OCI-M1 (cell line): ENCODE results near the gene NKX2-1.
"Not testable (repeated sequence)": the region's sequence is repeated elsewhere in the genome, so short reads cannot be mapped to it uniquely, and the experiment has no call there.

Experiments used
- DNase-seq: peaks from one replicate; lab custom pipeline; 2025; lab: John Stamatoyannopoulos, UW

Gene NKX2-1

DNA sequence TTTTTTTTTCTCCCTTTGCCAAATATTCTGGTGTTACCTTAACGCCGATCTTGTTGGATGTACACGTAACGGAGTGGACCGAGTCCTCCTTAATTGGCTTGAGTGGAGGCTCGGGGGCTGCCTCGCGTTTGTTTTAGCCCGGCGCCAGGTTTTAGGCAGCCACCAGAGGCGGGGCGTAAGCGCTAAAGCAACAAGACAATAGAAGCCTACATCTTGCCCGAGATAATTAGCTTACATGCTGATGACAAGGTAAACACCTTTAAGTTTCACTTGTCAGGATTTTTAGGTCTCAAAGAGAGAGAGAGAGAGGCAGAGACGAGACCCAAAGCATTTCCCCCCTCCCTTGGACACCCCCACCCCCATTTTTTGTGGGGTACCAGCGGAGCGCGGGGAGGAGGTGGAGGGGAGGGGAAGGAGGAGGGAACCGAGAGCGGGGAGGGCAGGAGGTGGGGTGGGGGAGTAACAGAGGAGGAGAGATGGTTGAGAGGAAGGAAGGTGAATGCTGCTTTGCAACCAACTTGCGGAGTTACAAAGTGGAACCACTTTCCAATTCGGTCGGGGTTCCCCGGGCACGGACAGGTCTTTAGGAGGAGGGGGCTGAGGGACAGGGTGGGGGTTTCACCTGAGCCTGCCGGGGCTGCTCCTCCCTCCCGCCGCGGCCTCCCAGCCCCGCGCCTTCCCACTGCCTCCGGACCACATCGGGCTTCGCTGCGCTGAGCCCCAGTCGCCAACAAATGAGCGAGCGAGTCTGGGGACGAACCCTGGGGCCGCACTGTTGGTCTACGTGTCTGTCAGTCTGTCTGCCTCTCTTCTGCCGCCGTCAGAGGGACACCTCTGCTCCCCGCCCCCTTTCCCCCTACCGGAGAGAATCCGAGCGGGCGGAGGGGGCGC is at the start of gene NKX2-1:
Gene NKX2-1 (minus strand): TSS at position 802 of the 891 bp plus-strand sequence. CDS start 103 bp downstream, at position 699.
- DNase-seq: no peak

DNA sequence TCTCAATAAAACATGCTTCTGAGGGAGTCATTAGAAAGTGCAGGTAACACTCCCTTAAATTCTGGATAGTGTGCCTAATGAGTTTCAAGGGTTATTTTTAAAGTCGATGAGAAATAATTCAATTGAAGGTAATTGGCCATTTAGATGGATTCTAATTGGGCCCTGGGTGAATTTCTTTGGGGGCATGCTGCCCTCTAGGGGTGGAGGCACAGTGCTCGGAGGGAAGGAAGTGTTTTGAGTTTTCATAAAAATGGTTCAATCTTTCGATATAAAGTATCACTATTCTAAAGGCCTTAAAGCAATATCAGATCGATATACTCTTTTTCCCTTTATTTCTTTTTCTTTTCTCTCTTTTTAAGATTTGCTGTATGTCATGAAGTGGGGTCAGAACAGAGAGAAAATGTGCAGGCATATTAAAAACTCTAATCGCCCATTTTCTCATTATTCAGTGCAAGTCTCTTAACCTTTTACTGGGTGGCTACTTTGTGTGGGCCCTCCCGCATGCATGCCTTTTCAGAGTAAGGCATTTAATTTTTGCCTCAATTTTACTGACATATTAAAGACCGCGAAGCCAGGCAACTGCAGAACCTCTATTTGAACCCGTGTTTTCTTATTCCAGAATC is 36.9 kb upstream of the NKX2-1 start:
- DNase-seq: peak; percentile 66

DNA sequence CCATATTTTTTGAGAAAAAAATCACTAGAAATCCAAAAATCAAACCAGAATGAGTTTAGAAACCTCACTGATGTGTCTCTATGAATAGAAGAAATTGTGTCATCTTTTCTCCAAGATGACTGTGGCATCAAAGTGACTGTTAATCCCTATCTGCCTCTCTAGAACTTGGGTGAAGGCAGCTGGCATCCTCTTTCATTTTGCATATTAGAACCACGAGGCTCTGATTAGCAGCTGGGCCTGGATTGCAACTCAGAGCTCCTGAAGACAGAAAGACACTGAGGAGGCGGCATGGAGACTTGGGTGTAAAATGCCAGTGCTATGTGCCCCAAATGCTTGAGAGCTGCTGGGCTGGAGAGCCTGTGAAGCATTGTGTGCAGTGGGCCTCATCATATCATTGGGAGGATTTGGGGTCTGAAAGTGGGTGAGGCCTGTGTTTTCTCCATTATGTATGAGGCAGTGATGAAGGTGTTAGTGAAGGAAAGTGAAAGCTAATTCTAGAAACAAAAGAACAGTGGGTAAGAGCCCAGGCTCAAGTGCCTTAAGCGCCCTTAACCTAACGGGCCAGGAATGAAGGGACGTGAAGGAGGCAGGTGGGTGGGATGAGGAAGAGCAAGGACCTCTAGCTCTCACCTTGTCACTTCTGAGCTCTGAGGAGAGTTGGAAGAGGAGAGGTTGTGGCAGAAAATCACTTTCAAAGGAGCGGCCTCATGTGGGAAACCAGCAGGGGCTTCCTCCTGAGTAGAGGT is 36.1 kb upstream of the NKX2-1 start:
- DNase-seq: no peak

DNA sequence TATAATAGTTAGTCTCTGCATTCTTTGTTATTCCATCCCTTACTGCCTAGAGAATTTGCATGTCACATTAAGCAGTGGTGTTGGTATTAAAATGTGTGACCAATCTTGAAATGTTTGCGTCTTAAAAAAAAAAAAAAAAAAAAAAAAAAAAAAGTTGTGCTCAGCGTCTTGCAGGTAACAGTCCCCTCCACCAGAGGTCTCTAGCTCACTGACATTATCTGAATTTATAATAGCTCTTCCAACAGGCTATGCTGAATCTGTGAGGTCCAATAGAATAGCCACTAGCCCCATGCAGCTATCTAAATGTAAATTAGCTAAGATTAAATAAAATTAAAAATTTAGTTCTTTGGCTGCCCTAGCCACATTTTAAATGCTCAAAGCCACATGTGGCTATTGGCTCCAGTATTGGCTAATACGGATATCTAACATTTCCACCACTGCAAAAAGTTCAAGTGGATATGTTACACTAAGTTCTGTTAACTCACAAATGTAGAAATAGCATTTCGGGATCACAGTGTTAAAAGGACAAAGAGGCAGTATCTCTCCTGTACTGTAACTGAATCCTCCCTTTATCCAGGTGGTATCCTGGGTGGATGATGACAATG is 33.7 kb upstream of the NKX2-1 start:
- peak; percentile 61 for DNase-seq

DNA sequence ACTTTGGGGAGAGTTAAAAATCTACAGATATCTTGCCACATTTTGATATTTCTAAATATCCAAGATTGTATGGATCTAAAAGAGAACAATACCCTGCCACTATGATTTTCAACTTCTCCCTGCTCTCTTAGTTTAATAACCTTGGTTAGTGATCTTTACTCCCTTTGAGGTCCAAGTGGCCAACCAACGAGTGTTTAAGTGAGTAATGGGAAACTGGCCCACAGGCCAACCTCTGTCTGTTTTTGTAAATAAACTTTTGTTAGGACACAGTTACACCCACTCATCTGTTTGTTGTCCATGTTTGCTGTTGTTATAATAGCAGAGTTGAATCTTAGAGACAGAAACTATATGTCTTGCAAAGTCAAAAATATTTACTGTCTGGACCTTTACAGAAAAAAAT is 30.9 kb upstream of the NKX2-1 start:
- DNase-seq: no peak

DNA sequence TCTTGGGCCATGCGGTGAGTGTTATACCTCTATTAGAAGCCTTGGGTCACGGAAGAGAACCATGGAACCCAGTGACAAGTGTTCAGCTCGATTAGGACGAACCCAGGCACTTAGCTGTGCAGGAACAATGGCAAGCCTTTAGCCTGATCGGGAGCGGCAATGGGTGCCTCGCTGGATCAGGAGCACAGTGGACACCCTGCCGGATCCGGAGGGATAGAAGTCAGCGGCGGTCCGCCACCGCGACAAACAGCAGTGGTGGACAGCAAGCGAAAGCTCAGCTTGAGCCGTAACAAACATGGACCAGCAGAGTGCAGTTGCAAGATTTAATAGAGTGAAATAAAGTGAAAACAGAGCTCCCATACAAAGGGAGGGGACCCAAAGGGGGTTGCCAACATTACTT is 24.2 kb upstream of the NKX2-1 start:
- DNase-seq: not testable (repeated sequence)

DNA sequence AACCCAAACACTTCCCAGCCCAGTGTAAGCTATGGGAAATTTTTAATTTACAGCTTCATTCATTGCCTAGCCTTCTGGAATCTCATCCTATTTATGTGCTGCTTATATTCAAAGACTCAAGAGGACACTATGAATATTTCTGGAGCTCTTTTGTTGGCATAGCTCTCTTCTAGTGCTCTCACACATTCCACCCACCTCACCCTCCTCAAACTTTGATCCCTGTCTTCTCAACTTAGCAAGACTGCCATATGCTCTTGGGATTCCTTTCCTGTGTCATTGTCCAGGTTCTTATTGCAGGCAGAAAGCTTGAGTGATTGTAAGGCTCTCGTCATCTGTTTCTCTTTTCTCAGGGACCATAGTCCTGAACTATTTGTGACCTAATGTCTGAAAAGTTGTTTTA is 18.0 kb upstream of the NKX2-1 start:
- DNase-seq: no peak

DNA sequence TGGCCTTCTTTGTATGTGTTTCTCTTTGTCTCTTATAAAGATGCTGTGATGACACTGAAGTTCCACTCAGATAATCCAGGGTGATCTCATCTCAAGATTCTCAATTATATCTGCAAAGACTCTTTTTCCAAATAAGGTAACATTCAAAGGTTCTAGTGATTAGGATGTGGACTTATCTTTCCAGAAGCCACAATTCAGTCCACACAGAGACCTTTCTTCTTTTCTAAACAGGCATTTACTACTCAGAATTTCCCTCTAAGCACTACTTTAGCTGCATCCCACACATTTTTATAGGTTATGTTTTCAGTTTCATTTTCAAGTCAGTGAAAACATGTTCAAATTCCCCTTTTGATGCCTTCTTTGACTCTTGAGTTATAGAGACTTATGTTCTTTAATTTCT is 9.0 kb upstream of the NKX2-1 start:
- peak; percentile 24 for DNase-seq

DNA sequence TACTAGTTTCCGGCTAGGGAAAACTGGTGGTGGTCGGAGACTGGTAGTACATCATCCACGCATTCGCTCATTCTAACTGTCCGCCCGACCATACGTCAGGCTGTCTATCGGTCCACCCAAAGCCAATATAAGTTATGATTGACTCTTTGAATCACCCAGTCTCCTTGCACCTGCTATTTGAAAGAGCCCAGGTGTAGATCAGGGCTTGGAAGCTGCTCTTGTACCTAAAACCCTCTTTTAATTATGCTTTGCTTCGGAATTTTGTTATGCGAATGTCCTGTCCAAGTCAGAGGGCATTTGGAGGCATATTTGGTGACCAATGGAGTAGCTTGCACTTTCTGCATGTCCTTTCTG is 5.7 kb upstream of the NKX2-1 start:
- DNase-seq: no peak

DNA sequence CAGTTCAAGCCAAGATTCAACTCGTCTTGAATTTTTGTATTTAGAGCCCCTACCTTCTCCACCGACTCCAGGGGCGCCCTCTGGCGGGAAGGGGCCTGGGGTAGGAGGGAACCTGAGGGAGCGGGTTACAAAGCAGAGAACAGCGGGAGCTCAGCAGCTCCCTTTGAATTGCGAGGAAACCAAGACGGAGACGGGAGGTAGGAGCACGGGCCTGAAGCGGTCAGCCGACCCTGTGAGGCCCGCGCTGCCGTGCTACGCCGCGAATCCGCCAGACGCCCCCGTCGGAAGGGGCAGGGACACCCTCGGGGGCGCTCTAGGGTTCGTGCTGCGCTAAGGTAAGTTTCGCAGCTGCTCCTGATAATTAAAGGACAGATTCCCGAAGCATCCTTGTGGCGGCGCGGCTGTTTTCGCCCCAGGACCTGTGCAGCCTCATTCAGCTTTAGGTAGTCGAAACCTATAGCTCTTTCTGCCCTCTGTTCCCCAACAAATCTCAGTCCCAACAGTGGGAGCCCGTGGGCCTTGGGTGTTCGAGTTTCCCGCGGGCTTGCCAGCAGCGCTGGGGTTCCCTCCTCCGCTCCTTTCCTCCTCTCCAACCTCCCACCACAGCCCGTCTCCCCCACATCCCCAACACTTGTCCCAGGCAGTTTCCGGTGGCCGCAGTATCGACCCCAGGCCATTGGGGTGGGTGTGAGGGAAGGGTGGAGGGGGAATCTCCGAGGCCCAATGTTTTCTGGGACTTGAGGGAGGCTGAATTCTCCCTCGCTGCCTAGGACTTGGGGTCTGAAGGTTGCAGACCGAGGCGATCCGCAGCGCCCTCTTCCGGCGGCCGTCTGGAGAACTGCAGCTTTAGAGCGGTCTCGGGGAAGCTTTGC is 5.1 kb upstream of the NKX2-1 start:
- no peak for DNase-seq

DNA sequence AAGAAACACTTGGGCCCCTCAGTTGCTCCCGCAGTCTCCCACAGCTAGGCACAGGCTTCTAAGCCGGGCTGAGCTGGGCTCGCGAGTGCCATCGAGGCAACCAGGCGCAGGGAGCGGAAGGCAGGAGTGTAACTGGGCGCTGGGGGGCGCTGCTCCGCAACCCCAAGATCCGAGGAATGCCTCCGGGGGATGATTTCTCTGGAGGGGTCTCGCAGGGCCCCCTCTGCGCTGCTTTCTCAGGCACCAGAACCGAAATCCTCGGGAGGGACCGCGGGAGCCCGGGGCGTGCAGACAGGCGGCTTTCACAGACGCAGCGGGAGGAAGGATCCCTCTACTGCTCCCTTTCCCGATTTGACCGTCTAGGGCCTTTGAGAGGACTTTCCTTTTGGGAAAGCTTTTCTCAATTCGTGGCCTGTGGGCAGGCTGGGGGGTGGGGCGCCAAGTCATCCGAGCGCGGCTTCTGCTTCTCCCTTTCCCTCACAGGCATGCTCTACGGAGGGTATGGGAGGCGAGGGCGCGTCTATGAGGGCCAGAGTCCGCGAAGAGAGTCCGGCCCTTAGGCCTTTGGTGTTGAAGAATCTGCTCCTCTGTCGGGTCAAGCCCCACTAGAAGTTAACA is 4.3 kb upstream of the NKX2-1 start:
- no peak for DNase-seq

DNA sequence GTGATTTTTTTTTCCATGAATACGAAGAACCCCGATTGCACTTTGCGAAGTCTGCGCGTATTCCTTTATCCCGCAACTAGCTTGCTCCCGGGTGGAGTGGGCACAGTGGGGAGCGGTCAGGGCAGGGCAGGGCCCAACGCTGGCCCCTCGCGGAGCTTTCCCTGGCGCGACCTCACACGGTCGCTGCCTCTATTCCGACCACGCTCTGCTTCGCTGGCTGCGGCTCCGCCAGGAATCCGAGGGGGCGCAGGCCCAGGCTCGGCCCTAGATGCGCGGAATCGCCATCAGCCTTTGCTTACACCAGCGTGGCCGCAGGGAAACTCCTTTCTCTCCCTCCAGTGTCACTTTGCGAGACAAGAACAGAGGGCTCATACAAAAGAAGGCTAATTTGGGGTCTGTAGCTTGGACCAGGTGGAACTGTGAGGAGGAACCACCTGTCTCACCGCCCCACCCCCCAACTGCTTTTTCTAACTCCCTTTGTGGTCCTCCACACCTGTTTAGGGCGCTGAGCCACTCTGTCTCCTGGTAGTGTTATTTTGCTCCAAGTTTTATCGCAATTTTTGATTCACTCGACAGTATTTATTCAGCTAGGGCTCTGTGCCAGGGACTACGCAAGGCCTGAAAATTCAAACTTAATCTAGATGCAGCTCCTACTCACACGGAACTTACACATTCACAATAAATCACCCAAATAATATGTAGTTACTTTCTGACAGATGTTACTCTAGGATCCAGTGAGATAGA is 3.1 kb upstream of the NKX2-1 start:
- no peak for DNase-seq

DNA sequence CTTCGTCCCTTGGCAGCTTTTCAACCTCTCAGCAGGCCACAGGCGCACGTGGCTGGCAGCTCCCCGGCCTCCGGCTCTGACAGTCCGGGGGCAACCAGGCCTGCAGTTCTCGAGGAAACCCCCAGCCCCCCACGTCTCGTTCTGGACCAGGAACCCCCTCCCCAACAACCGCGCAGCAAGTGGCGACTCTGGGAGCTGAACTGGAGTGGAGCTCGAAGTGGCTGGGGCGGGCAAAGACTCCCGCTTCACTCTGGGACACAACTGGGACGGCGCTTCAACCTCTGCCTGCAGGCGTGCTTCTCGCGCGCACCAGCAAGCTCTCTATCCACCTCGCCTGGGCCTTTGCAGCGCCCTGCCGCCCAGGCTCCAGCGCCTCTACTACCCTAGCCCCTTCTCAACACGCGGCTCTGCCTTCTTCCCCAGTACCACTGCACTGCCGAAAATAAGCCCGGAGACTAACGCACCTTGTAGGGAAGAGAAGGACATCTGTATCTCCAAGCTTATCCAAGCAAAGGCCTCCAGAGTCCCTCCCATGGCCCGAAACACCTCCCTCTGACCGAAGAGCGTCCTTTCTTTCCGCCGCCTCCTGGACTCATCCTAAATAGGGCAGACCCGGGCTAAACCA is 2.4 kb upstream of the NKX2-1 start:
- no peak for DNase-seq

DNA sequence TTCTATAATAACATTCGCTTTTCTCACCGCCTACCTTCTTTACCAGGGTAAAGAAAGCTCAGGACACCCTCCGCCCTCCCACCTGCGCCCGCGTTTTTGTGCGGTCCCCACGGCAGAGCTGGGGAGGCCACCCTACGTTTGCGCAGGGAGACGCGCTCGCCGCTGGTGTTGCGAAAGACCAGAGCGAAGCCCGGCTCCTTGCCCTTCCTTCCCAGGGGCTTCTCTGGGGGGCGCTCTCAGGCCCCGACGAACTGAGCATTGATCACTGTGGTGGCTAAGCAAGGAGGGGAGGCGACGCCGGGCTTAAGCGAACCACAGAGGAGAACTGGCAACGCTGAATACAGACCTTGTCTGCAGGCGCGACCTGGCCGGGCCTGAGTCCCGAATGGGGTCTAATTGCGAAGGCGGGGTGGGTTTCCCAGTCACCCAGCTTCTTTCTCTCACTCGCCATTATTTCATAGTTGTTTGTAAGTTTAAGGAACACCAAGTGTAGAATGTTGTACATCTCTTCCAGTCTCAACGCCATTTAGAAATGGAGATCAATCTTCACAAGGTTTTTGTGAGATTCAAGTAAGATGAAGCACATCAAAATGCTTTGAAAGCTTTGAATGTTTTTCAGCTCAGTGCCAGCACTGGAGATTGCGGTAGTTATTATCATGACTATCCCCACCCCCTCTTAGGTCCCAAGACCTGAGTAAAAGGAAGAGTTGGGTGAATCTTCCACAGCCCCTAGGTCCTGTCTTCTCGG is 1.7 kb upstream of the NKX2-1 start:
- no peak for DNase-seq

DNA sequence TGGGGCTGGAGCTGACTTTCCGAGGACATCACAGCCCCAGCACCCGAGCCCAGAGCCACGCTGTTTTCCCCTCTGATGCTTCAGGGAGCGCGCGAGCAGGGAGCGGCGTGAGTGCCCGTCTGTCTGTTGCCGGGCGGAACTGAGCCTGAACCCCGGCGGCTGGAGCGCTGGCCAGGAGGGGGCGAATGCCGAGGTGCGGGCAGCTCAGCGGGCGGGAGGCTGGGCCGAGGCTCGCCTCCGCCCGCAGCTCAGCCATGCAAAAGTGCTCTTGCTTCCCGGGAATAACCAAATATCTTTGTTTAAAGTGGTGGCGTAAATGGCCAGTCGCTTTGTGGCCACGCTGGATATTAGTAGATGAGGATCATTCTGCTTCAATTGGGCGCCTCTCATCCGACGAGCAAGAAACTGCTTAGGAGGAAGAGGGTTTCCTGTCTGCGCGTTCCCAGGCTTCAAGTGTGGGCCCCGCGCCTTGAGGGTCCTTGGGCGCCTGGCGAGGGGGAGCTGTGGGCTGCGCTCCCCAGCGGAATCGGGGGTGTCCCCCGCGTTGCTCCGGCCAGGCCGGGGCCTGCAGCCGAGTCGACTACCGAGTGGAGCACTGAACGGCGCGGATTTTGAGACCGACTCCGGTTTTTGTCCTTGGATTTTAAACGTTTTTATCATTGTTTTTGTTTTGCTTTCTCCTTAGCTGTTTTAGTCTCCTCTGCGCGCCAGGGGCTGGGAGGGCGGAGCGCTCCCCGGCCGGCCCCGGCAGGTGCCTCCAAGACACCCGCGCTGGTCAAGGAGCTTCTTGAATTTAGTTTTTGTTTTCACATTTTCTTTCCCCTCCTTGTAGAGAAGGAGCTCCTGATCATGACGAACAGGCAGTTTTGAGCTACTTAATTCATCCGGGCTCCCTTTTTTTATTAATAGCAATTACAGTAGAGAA is 831 bp upstream of the NKX2-1 start:
- peak; percentile 27 for DNase-seq

DNA sequence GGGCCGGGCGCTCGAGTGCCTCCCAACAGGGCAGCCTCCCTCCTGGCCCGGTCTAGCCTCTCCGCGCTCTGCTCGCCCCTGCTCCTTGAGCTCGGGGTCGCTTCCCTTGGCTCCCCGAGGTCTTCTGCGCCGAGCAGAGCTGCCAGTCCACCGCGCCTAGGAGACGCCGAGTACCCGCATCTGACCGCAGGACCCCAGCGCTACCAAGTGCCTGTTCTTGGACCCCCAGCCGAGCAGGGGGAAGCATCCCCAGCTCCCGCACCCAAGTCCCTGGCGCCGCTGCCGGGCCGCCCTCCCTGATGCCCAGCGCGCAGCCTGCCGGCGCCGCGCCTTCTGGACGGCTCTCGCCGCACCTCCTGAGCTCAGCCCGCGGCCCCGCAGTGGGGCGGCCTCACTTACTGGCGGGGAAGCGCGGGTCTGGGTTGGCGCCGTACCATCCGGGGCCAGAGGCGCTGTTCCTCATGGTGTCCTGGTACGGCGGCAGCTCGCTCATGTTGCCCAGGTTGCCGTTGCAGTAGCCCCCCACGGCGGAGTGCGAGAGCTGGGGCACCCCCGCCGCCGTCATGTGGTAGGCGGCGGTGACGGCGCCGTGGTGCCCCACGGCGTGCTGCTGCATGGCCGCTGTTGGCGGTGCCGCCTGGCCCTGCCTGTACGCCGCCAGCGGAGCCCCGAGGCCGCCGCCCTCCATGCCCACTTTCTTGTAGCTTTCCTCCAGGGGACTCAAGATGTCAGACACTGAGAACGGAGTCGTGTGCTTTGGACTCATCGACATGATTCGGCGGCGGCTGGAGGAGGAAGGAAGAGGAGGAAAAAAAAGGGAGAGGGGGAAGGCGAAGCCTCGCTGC is 1.2 kb downstream of the NKX2-1 start:
- DNase-seq: no peak

DNA sequence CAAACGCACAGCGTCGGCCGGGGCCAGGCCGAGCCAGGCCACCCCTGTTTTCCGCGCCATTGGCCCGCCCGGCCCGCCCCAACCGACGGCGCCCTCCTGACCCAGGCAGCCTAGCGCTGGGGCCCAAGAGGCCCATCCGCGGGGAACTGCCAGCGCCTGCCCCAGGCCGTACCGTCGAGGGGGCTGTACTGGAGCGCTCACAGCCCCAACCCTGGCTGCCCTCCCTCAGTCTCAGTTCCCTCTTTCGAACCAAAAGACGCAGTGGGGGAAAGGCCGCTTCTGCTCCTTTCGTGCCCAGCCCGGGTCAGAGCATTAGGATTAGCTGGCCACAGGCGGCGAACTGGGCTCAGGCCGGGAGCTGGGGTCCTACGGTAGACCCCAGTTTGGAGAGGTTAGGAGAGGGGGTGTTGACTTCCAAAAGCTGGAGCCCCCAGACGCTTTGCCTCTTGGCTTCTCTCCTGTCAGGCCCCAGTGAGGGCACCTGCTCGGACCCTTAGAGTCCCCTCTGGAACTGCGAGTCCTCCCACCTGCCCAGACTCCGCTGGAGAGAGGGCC is 1.9 kb downstream of the NKX2-1 start:
- no peak for DNase-seq
